HCT116 (cell line): ENCODE results near the gene MAGEF1. TPM values are rescaled to one million over a fixed set of nuclear protein-coding genes. Genes with fewer than 3 reads are reported as not detected.

Experiments used
- ATAC-seq: fragments of 200-7000 bp; cut with Tn5 transposase; 2 replicates; pipeline ENCODE4 v1.9.1; 2020; ENCODE audit warnings: mild to moderate bottlenecking, moderate library complexity
- BruUV-seq: library from RNA; stranded (reverse); fragments of 400-500 nt; replicated peaks from 2 replicates; lab custom pipeline; 2021; lab: Mats Ljungman, UMichigan
- CTCF ChIA-PET: fragments of 300-600 bp; sonication (Branson Sonifier 250); formaldehyde crosslinking; loops from one replicate; lab custom pipeline; 2021; ENCODE audit warnings: antibody characterized with exemption; lab: Charles Lee
- POLR2A ChIA-PET: fragments of 300-600, 350-600 bp; sonication (Branson Sonifier 250); formaldehyde crosslinking; loops from one replicate; lab custom pipeline; 2021; ENCODE audit warnings: antibody characterized with exemption; lab: Charles Lee
- RAD21 ChIA-PET, 2 experiments: fragments of 300-600 bp; sonication (Branson Sonifier 250); formaldehyde crosslinking; loops; one replicate each; lab custom pipeline; 2023; ENCODE audit warnings: low total read pairs in 2 of 2; ENCODE audit not compliant: uncharacterized antibody in 2 of 2, unreplicated experiment in 2 of 2, low non-redundant PET in 1 of 2; lab: Charles Lee
- DNase-seq: peaks from one replicate; pipeline ENCODE4 v3.0.0-alpha.2; 2010; ENCODE audit warnings: low read depth, low spot score
- H2AFZ ChIP-seq: fragments of 200-600 bp; shearing (Covaris generic), sonication (generic); 2 replicates; pipeline ENCODE4 v1.6.1; 2017; ENCODE audit warnings: low read depth, mixed run types, mixed read lengths, antibody characterized with exemption, low read length; ENCODE audit not compliant: poor library complexity, severe bottlenecking
- H3K27ac ChIP-seq: 2 replicates; pipeline ENCODE4 v1.5.1; 2012; ENCODE audit warnings: low read depth, low read length
- H3K27me3 ChIP-seq: fragments of 200-600 bp; sonication (generic); 2 replicates; pipeline ENCODE4 v1.6.1; 2016; ENCODE audit warnings: mixed run types, low read length, mixed read lengths; ENCODE audit not compliant: insufficient read depth
- H3K36me3 ChIP-seq, 2 experiments: fragments of 200-500 bp in 1 of 2; fragments of 200-600 bp in 1 of 2; sonication (Bioruptor generic) in 1 of 2; sonication (generic) in 1 of 2; 2 replicates each; pipeline versions ENCODE4 v1.5.1 to v1.6.1; 2014 to 2016; ENCODE audit warnings: low read length in 2 of 2, inconsistent platforms in 1 of 2, mixed read lengths in 1 of 2, mixed run types in 1 of 2; ENCODE audit not compliant: insufficient read depth in 2 of 2, control insufficient read depth in 1 of 2
- H3K4me1 ChIP-seq, 2 experiments: fragments of 200-600 bp in 1 of 2; sonication (generic) in 1 of 2; 2 replicates each; pipeline versions ENCODE4 v1.5.1 to v1.6.1; 2012 to 2017; ENCODE audit warnings: low read length in 2 of 2, inconsistent platforms in 1 of 2, mild to moderate bottlenecking in 1 of 2, mixed read lengths in 1 of 2, mixed run types in 1 of 2, moderate library complexity in 1 of 2; ENCODE audit not compliant: insufficient read depth in 2 of 2, control insufficient read depth in 1 of 2
- H3K4me2 ChIP-seq: fragments of 200-600 bp; sonication (generic); 2 replicates; pipeline ENCODE4 v1.6.1; 2017; ENCODE audit warnings: mixed run types, low read length, mixed read lengths
- H3K4me3 ChIP-seq, 2 experiments: fragments of 200-600 bp in 1 of 2; sonication (generic) in 1 of 2; replicated peaks in 1 of 2; 2 replicates each; pipeline ENCODE4 v1.5.1; 2011 to 2016; ENCODE audit warnings: low read length in 2 of 2, control low read depth in 1 of 2, low read depth in 1 of 2, mild to moderate bottlenecking in 1 of 2, mixed read lengths in 1 of 2, mixed run types in 1 of 2
- H3K79me2 ChIP-seq: fragments of 200-600 bp; sonication (generic); 2 replicates; pipeline ENCODE4 v1.6.1; 2017; ENCODE audit warnings: mild to moderate bottlenecking, mixed run types, low read length, moderate library complexity, mixed read lengths; ENCODE audit not compliant: insufficient read depth
- H3K9ac ChIP-seq: fragments of 200-600 bp; sonication (generic); 2 replicates; pipeline ENCODE4 v1.6.1; 2016; ENCODE audit warnings: low read length, mixed read lengths
- H3K9me2 ChIP-seq: fragments of 200-600 bp; sonication (generic), shearing (Covaris generic); 2 replicates; pipeline ENCODE4 v1.6.1; 2017; ENCODE audit warnings: mixed run types, mild to moderate bottlenecking, moderate library complexity; ENCODE audit not compliant: insufficient read depth
- H3K9me3 ChIP-seq, 2 experiments: fragments of 200-500 bp in 1 of 2; fragments of 200-600 bp in 1 of 2; sonication (Bioruptor generic) in 1 of 2; sonication (generic) in 1 of 2; 2 replicates each; pipeline ENCODE4 v1.6.1; 2014 to 2017; ENCODE audit warnings: low read length in 2 of 2, mixed read lengths in 2 of 2, inconsistent platforms in 1 of 2, low read depth in 1 of 2, mild to moderate bottlenecking in 1 of 2, mixed run types in 1 of 2, moderate library complexity in 1 of 2; ENCODE audit not compliant: control insufficient read depth in 1 of 2, insufficient read depth in 1 of 2
- H4K20me1 ChIP-seq: fragments of 200-600 bp; sonication (generic), shearing (Covaris generic); 2 replicates; pipeline ENCODE4 v1.6.1; 2017; ENCODE audit warnings: mixed run types, mild to moderate bottlenecking, moderate library complexity; ENCODE audit not compliant: insufficient read depth
- EGR1 ChIP-seq: IDR thresholded peaks from 2 replicates; pipeline ENCODE4 v1.6.1; 2012; ENCODE audit warnings: low read depth
- ELF1 ChIP-seq: IDR thresholded peaks from 2 replicates; pipeline ENCODE4 v1.6.1; 2012; ENCODE audit warnings: low read depth, borderline replicate concordance
- EZH2 ChIP-seq: fragments of 200-600 bp; sonication (generic); IDR thresholded peaks from 2 replicates; pipeline ENCODE4 v1.6.1; 2017; ENCODE audit warnings: antibody characterized with exemption, mixed run types
- EZH2phosphoT487 ChIP-seq: fragments of 200-600 bp; IDR thresholded peaks from 2 replicates; pipeline ENCODE4 v1.6.1; 2018; ENCODE audit warnings: antibody characterized with exemption, borderline replicate concordance
- POLR2A ChIP-seq: IDR thresholded peaks from 2 replicates; pipeline ENCODE4 v1.7.0; 2011; ENCODE audit warnings: borderline replicate concordance; ENCODE audit not compliant: insufficient read depth, insufficient read length; ENCODE audit errors: extremely low read depth
- RAD21 ChIP-seq: IDR thresholded peaks from 2 replicates; pipeline ENCODE4 v1.6.1; 2012; ENCODE audit warnings: low read depth, mild to moderate bottlenecking
- SIN3A ChIP-seq: IDR thresholded peaks from 2 replicates; pipeline ENCODE4 v1.6.1; 2012; ENCODE audit warnings: low read depth
- SP1 ChIP-seq: IDR thresholded peaks from 2 replicates; pipeline ENCODE4 v1.6.1; 2012; ENCODE audit warnings: low read depth
- TCF7L2 ChIP-seq: IDR thresholded peaks from 2 replicates; pipeline ENCODE4 v1.7.0; 2011; ENCODE audit warnings: borderline replicate concordance, inconsistent platforms; ENCODE audit not compliant: insufficient read depth, insufficient read length; ENCODE audit errors: extremely low read depth
- ZFX ChIP-seq: fragments of 450-650 bp; IDR thresholded peaks from 2 replicates; pipeline ENCODE4 v1.6.1; 2017
- ZNF274 ChIP-seq: fragments of 200-500 bp; sonication (Bioruptor generic); IDR thresholded peaks from 2 replicates; pipeline ENCODE4 v1.6.1; 2014; ENCODE audit warnings: mild to moderate bottlenecking, low read depth, low read length, inconsistent platforms
- intact Hi-C: fragments of 100-400 bp; cut with micrococcal nuclease; formaldehyde crosslinking; loops from 2 replicates; pipeline ENCODE4 v1.10.0; 2022
- total RNA-seq: library from RNA; stranded (reverse); gene quantifications from one replicate; pipeline ENCODE4 v1.2.1, GENCODE V29; 2021; ENCODE audit not compliant: unreplicated experiment
- TF ChIP-seq, protein P1 (sequence below): IDR thresholded peaks from 2 replicates; pipeline ENCODE4 v1.6.1; 2011; ENCODE audit warnings: mild to moderate bottlenecking, low read length, moderate library complexity; ENCODE audit not compliant: insufficient replicate concordance; ENCODE audit errors: extremely low read depth

MAGEF1 gene
- total RNA-seq, 1 experiment from 2014 or later = 44.1 TPM

DNA sequence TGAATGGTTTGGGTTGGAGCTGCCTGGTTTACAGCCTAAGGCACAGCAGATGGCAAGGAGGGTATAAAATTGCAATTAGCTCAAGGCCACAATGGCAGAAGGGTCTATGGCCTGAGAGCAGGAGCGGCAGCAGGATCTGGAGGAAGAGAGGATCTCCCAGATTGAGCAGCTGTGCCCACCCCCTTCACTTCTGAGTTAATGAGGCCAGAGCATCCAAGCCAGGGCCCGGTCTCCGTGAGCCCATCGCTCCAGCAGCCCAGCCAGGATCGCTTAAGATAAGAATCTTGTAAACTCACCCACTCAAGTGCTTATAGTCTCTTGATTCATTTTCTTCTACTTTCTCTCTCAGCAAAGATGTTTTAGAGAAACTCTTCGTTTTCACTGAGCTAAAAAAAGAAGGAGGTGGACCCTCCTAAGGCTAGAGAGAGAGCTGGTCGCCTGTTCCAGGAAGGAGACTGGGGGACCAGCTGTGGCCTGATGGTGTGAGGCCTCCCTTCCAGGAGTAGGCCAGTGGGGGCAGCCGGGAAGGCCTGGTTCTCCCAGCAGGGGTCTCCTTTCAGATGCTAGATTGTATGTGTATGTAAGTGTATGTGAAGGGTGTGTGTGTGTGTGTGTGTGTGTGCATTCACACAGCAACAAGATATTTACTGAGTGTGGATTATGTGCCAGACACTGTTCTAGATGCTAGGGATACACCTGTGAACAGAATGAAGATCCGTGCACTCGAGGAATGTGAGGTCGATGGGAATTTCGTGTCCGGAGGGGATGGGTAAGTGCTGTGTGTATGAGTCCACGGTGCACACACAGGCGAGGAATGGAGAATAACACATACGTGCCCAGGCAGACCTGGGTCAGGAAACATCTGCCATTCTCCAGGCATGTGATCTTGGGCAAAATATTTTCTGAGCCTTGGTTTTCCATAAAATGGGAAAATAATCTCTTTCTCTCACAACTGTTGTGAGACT lies 18.6 kb downstream of the MAGEF1 start:
- RAD21 ChIA-PET = no interaction called here
- BruUV-seq = no TSS peak
- TF ChIP-seq EZH2phosphoT487 = no peak
- TF ChIP-seq POLR2A = no peak
- TF ChIP-seq ZNF274 = no peak
- TF ChIP-seq EZH2 = no peak
- TF ChIP-seq RAD21 = no peak
- no peak for TF ChIP-seq SP1
- TF ChIP-seq SIN3A = no peak
- TF ChIP-seq, protein P1, sequence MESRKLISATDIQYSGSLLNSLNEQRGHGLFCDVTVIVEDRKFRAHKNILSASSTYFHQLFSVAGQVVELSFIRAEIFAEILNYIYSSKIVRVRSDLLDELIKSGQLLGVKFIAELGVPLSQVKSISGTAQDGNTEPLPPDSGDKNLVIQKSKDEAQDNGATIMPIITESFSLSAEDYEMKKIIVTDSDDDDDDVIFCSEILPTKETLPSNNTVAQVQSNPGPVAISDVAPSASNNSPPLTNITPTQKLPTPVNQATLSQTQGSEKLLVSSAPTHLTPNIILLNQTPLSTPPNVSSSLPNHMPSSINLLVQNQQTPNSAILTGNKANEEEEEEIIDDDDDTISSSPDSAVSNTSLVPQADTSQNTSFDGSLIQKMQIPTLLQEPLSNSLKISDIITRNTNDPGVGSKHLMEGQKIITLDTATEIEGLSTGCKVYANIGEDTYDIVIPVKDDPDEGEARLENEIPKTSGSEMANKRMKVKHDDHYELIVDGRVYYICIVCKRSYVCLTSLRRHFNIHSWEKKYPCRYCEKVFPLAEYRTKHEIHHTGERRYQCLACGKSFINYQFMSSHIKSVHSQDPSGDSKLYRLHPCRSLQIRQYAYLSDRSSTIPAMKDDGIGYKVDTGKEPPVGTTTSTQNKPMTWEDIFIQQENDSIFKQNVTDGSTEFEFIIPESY = no peak
- no peak for TF ChIP-seq ZFX
- TF ChIP-seq TCF7L2 = no peak
- no peak for TF ChIP-seq EGR1
- no peak for TF ChIP-seq ELF1
- H3K9me3 ChIP-seq = no peaks in the 10 kb centered on the region
- H3K79me2 ChIP-seq = no peaks in the 10 kb centered on the region
- CTCF ChIA-PET = no interaction called here
- no peak overlapping the region for H3K9ac ChIP-seq
- no peak overlapping the region for H3K4me3 ChIP-seq
- H3K27ac ChIP-seq = no peak overlapping the region
- H3K4me1 ChIP-seq = peaks cover 0 to 11% of the 10 kb centered on the region in 2 experiments; a peak in 1 of 4 replicates
- DNase-seq (no peak), ATAC-seq (no peak; the same call in 1 of the 2 replicates)
- POLR2A ChIA-PET = no interaction called here
- no peak overlapping the region for H3K4me2 ChIP-seq
- 0 out of 2 replicates have a peak, but pooled peaks cover 3% of the 10 kb centered on the region for H3K27me3 ChIP-seq
- no peaks in the 10 kb centered on the region for H4K20me1 ChIP-seq
- intact Hi-C loops = no loop called here
- no peaks in the 10 kb centered on the region for H3K9me2 ChIP-seq
- no peaks in the 10 kb centered on the region for H3K36me3 ChIP-seq
- no peak overlapping the region for H2AFZ ChIP-seq
